Renal cortical epithelial cell (primary cell): ENCODE data around the gene TRIP13. TPM values are rescaled to one million over a fixed set of nuclear protein-coding genes. Genes with fewer than 3 reads are reported as not detected.

Experiments
- DNase-seq: peaks from one replicate; pipeline ENCODE4 v3.0.0-alpha.2; 2011; ENCODE audit warnings: low read depth
- total RNA-seq: library from RNA; depleted of rRNA; stranded (reverse); fragments of >200 nt; gene quantifications from 2 replicates; pipeline ENCODE4 v1.2.3, GENCODE V29; 2014

The TRIP13 gene
- total RNA-seq, 1 donor from 2014 or later, result 4.3 TPM

GRCh38 chr5:953535-954449 is 61.1 kb downstream of the TRIP13 start:
- no peak for DNase-seq

GRCh38 chr5:955886-956761 is 63.4 kb downstream of the TRIP13 start:
- no peak for DNase-seq

- peak; percentile 88 for DNase-seq
These were observed 64.5 kb downstream of the TRIP13 start for GRCh38 chr5:956941-957747.

GRCh38 chr5:957748-958485 is 65.2 kb downstream of the TRIP13 start:
- no peak for DNase-seq

- peak; percentile 24 for DNase-seq
These were observed 66.3 kb downstream of the TRIP13 start for GRCh38 chr5:958701-959571.

- DNase-seq, result no peak
These were observed 67.2 kb downstream of the TRIP13 start for GRCh38 chr5:959581-960531.

GRCh38 chr5:960551-960950 is 67.9 kb downstream of the TRIP13 start:
- DNase-seq, result no peak

- DNase-seq, result no peak
These were observed 68.5 kb downstream of the TRIP13 start for GRCh38 chr5:961002-961710.

- DNase-seq, result no peak
These were observed 69.1 kb downstream of the TRIP13 start for GRCh38 chr5:961711-962240.

- no peak for DNase-seq
These were observed 69.7 kb downstream of the TRIP13 start for GRCh38 chr5:962386-962785.

GRCh38 chr5:962801-963200 is 70.1 kb downstream of the TRIP13 start:
- DNase-seq, result no peak

- DNase-seq, result no peak
These were observed 70.6 kb downstream of the TRIP13 start for GRCh38 chr5:963310-963672.

- DNase-seq, result no peak
These were observed 71.2 kb downstream of the TRIP13 start for GRCh38 chr5:963673-964531.

GRCh38 chr5:964821-965220 is 72.1 kb downstream of the TRIP13 start:
- no peak for DNase-seq

GRCh38 chr5:965604-966344 is 73.1 kb downstream of the TRIP13 start:
- no peak for DNase-seq

GRCh38 chr5:966345-966710 is 73.6 kb downstream of the TRIP13 start:
- DNase-seq, result no peak
